Superior temporal gyrus (tissue), 1 donor: ENCODE data around the gene USP43.

ENCODE experiments used
- DNase-seq: peaks from one replicate; pipeline ENCODE4 v3.0.0-alpha.2; 2016; ENCODE audit errors: extremely low spot score

The USP43 gene

DNA sequence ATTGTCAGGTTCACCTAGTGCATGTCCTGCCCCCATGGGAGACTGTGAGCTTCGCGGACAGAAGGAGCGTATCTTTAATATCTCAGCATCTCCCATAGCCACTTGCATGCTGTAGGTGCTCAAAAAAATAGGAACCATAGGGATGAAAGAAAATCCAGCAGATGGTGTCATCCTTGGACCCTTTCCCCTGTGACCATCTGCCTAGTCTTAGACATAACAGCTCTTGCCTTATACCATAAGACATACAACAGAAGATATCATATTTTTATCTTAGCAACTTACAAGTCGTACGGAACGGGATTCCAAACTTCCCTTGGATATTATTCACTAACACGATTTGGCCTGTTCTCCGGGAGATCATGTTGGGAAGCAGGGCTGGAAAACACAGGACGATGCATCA lies 131.6 kb downstream of the USP43 start:
- peak; percentile 33 for DNase-seq
